Brain microvascular endothelial cell (primary cell): ENCODE measurements around the gene HTR3D.

Experiments
- DNase-seq: peaks from one replicate; pipeline ENCODE4 v3.0.0-alpha.2; 2020
- H3K27ac ChIP-seq: fragments of 250-450 bp; sonication (Bioruptor Pico); 2 replicates; pipeline ENCODE4 v1.5.1; 2020; ENCODE audit warnings: mild to moderate bottlenecking, moderate library complexity
- H3K27me3 ChIP-seq: fragments of 250-450 bp; sonication (Bioruptor Pico); replicated peaks from 2 replicates; pipeline ENCODE4 v1.5.1; 2020; ENCODE audit warnings: mild to moderate bottlenecking
- H3K36me3 ChIP-seq: fragments of 250-450 bp; sonication (Bioruptor Pico); replicated peaks from 2 replicates; pipeline ENCODE4 v1.5.1; 2020; ENCODE audit warnings: mild to moderate bottlenecking
- H3K4me3 ChIP-seq: 2 replicates; pipeline ENCODE4 v1.5.1; 2011; ENCODE audit warnings: low read depth, mild to moderate bottlenecking, control low read depth, low read length, moderate library complexity
- CTCF ChIP-seq: IDR thresholded peaks from 2 replicates; pipeline ENCODE4 v1.5.1; 2011; ENCODE audit warnings: low read depth, mild to moderate bottlenecking, moderate library complexity, low read length, control low read depth, inconsistent platforms; ENCODE audit errors: missing control alignments
- in situ Hi-C: cut with HindIII; loops from 2 replicates; pipeline ENCODE4 v1.10.0; 2017; ENCODE audit warnings: low sequenced_read_pairs, low pct_ligation_motif_present

HTR3D gene

GRCh38 chr3:183987000-183987600, 44.4 kb upstream of the HTR3D start:
- in situ Hi-C loops: no loop called here
- no peak for TF ChIP-seq CTCF
- no peak for DNase-seq
- H3K27ac ChIP-seq: no peak overlapping the region
- H3K36me3 ChIP-seq: peaks cover 15% of the 10 kb centered on the region
- H3K27me3 ChIP-seq: no peaks in the 10 kb centered on the region
- H3K4me3 ChIP-seq: no peak overlapping the region

- H3K4me3 ChIP-seq: no peak overlapping the region
- peaks cover 15% of the 10 kb centered on the region for H3K36me3 ChIP-seq
- DNase-seq: peak; percentile 74
- no peak for TF ChIP-seq CTCF
- H3K27me3 ChIP-seq: no peaks in the 10 kb centered on the region
- in situ Hi-C loops: no loop called here
- H3K27ac ChIP-seq: no peak overlapping the region
These were observed 43.2 kb upstream of the HTR3D start for GRCh38 chr3:183988216-183988790.

GRCh38 chr3:183991403-183991802, 40.1 kb upstream of the HTR3D start:
- H3K4me3 ChIP-seq: no peak overlapping the region
- H3K36me3 ChIP-seq: peaks cover 15% of the 10 kb centered on the region
- no peak for TF ChIP-seq CTCF
- DNase-seq: no peak
- no peak overlapping the region for H3K27ac ChIP-seq
- in situ Hi-C loops: no loop called here
- no peaks in the 10 kb centered on the region for H3K27me3 ChIP-seq

GRCh38 chr3:184001761-184002160, 29.8 kb upstream of the HTR3D start:
- DNase-seq: no peak
- Histone ChIP-seq H3K27me3 (no peaks in the 10 kb centered on the region), H3K4me3 (no peak overlapping the region), H3K27ac (no peak overlapping the region), H3K36me3 (no peaks in the 10 kb centered on the region)
- no peak for TF ChIP-seq CTCF
- in situ Hi-C loops: no loop called here

GRCh38 chr3:184002469-184002868, 29.1 kb upstream of the HTR3D start:
- no peaks in the 10 kb centered on the region for H3K27me3 ChIP-seq
- no peaks in the 10 kb centered on the region for H3K36me3 ChIP-seq
- H3K27ac ChIP-seq: no peak overlapping the region
- DNase-seq: no peak
- TF ChIP-seq CTCF: no peak
- in situ Hi-C loops: no loop called here
- H3K4me3 ChIP-seq: no peak overlapping the region
